Suprapubic skin (tissue), 3 donors: ENCODE data around the gene HDLBP.

Experiments
- CTCF ChIP-seq, 2 donors: fragments of 200-600 bp in 1 of 2; fragments of 450-650 bp in 1 of 2; sonication (generic) in 1 of 2; IDR thresholded peaks; one replicate each; pipeline ENCODE4 v1.5.1; 2016 to 2019; ENCODE audit warnings: antibody characterized with exemption in 2 of 2, mild to moderate bottlenecking in 1 of 2, moderate library complexity in 1 of 2
- POLR2A ChIP-seq, 2 donors: fragments of 450-650 bp; IDR thresholded peaks; one replicate each; pipeline ENCODE4 v1.6.1; 2017; ENCODE audit warnings: antibody characterized with exemption in 2 of 2, mild to moderate bottlenecking in 2 of 2, moderate library complexity in 2 of 2

GRCh38 chr2:241219856-241220356 lies 95.6 kb downstream of the HDLBP start:
- TF ChIP-seq CTCF (IDR thresholded peaks at IDR 0.05), result no peak
- no peak for TF ChIP-seq POLR2A (IDR thresholded peaks at IDR 0.05)
